ENCODE data around the gene DECR2. TPM values are rescaled to one million over a fixed set of nuclear protein-coding genes. Genes with fewer than 3 reads are reported as not detected.

Gene DECR2
- total and polyA plus RNA-seq, 9 of the 15 experiments (the other 6 are each of a cell fraction or from before 2014, with no cell fraction given), result 1.0 to 31.9 (median 10.3) TPM

DNA sequence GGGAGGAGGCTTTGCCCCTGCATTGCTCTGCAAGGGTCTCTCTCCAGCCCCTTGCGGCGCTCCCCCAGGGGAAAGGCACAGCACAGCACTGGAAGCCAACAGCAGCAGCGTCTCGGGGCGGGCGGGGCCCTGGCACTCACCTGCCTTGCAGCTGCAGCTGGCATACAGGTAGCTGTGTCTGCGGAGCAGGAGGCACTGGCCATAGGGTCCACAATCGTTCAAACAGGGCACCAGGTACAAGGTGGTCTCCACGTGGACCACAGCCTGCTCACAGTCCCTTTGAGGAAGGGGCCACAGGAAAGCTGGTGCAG is 27.1 kb upstream of the DECR2 start:
- H3K36me3 ChIP-seq (ENCODE audit: control insufficient read depth, insufficient read depth, low read length), result peaks cover 62% of the 10 kb centered on the region; the same call in 1 of the 3 replicates
- H3K27me3 ChIP-seq (ENCODE audit: control insufficient read depth in 2 of 2, insufficient read depth in 2 of 2, low read length in 2 of 2), result no peaks in the 10 kb centered on the region
- H4K20me1 ChIP-seq (replicated peaks; ENCODE audit: control insufficient read depth, insufficient read depth, low read length), result no peaks in the 10 kb centered on the region
- H3K9ac ChIP-seq (ENCODE audit: insufficient read depth in 1 of 2, low read depth in 2 of 2, low read length in 2 of 2), result no peak overlapping the region
- no peaks in the 10 kb centered on the region for H3K9me3 ChIP-seq (replicated peaks; ENCODE audit: control insufficient read depth, insufficient read depth, low read depth, low read length)
- peaks cover 15% of the 10 kb centered on the region for H3K79me2 ChIP-seq (ENCODE audit: control insufficient read depth, insufficient read depth, low read length)
- no peak overlapping the region for H2AFZ ChIP-seq (ENCODE audit: low read depth, low read length)
- no peak overlapping the region for H3K4me2 ChIP-seq (ENCODE audit: insufficient read depth, low read length)
- ATAC-seq, result no peak
- POLR2A ChIA-PET, result interaction anchor here (0.9 to 1.2 kb wide), 3 partner anchors 11 to 105 kb away, joined by 3 to 4 read pairs (median 4); no protein-coding TSS in a partner anchor
- DNase-seq (ENCODE audit: extremely low read depth in 1 of 4, low spot score in 3 of 4), result no peak
- H3K4me1 ChIP-seq (replicated peaks in 1 of 2; ENCODE audit: control insufficient read depth in 2 of 2, insufficient read depth in 2 of 2, low read length in 2 of 2), result peaks cover 9 to 57% of the 10 kb centered on the region in 2 experiments
- intact Hi-C loops (cut with micrococcal nuclease) (no loop called here), in situ Hi-C loops (cut with MboI) (no loop called here)
- BruUV-seq (replicated peaks), result no TSS peak
- no peak overlapping the region for H3K4me3 ChIP-seq
- FAIRE-seq, result no peak
- WGBS (ENCODE audit: insufficient coverage, low coverage, missing lambda C conversion rate), result 89% methylated on average over 9 of the region's 9 CpGs
- peaks cover 5% of the 10 kb centered on the region for H3K9me1 ChIP-seq (ENCODE audit: control insufficient read depth, insufficient read depth, low read length)
- no peak overlapping the region for H3K27ac ChIP-seq (ENCODE audit: extremely low read depth, low read depth, low read length)
- TF ChIP-seq RBFOX2 (IDR thresholded peaks at IDR 0.05; ENCODE audit: low read depth, low read length) (peak; percentile 17; the same call in 1 of the 2 replicates), ZNF778 (CRISPR knock-in tag; IDR thresholded peaks at IDR 0.05) (no peak), POLR2G (IDR thresholded peaks at IDR 0.05; ENCODE audit: low read depth, low read length) (peak; percentile 16; the same call in 1 of the 2 replicates), RNF2 (IDR thresholded peaks at IDR 0.05) (no peak), ZNF134 (CRISPR knock-in tag; conservative IDR thresholded peaks at IDR 0.05) (no peak), ETS2 (tag; IDR thresholded peaks at IDR 0.05; ENCODE audit: borderline replicate concordance, poor library complexity, severe bottlenecking) (no peak), MYC (IDR thresholded peaks at IDR 0.05; ENCODE audit: low read depth, low read length) (no peak), MYC (CRISPR knock-in tag; IDR thresholded peaks at IDR 0.05; ENCODE audit: borderline replicate concordance, low read depth) (no peak), HMG20B (CRISPR knock-in tag; IDR thresholded peaks at IDR 0.05) (no peak), NFATC3 (IDR thresholded peaks at IDR 0.05) (no peak), U2AF1 (optimal IDR thresholded peaks at IDR 0.05; ENCODE audit: low read depth, low read length) (no peak), ZNF24 (IDR thresholded peaks at IDR 0.05) (no peak)
- TF ChIP-seq, protein P1, sequence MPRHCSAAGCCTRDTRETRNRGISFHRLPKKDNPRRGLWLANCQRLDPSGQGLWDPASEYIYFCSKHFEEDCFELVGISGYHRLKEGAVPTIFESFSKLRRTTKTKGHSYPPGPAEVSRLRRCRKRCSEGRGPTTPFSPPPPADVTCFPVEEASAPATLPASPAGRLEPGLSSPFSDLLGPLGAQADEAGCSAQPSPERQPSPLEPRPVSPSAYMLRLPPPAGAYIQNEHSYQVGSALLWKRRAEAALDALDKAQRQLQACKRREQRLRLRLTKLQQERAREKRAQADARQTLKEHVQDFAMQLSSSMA (CRISPR knock-in tag; IDR thresholded peaks at IDR 0.05), result no peak
- CTCF ChIA-PET (ENCODE audit: low intra/inter-chr PET ratio), result no interaction called here

Measured in K562 (cell line).